ENCODE results near the gene PCDHA13.
"Not testable (repeated sequence)": the region's sequence is repeated elsewhere in the genome, so short reads cannot be mapped to it uniquely, and the experiment has no call there.

Gene PCDHA13, protein sequence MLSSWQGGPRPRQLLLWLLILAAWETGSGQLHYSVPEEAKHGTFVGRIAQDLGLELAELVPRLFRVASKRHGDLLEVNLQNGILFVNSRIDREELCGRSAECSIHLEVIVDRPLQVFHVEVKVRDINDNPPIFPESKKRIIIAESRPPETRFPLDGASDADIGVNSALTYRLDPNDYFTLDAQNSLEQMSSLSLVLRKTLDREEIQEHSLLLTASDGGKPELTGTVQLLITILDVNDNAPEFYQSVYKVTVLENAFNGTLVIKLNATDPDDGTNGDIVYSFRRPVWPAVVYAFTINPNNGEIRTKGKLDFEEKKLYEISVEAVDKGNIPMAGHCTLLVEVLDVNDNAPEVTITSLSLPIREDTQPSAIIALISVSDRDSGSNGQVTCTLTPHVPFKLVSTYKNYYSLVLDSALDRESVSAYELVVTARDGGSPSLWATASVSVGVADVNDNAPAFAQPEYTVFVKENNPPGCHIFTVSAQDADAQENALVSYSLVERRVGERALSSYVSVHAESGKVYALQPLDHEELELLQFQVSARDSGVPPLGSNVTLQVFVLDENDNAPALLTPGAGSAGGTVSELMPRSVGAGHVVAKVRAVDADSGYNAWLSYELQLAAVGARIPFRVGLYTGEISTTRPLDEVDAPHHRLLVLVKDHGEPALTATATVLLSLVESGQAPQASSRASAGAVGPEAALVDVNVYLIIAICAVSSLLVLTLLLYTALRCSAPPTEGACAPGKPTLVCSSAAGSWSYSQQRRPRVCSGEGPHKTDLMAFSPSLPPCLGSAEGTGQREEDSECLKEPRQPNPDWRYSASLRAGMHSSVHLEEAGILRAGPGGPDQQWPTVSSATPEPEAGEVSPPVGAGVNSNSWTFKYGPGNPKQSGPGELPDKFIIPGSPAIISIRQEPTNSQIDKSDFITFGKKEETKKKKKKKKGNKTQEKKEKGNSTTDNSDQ

DNA sequence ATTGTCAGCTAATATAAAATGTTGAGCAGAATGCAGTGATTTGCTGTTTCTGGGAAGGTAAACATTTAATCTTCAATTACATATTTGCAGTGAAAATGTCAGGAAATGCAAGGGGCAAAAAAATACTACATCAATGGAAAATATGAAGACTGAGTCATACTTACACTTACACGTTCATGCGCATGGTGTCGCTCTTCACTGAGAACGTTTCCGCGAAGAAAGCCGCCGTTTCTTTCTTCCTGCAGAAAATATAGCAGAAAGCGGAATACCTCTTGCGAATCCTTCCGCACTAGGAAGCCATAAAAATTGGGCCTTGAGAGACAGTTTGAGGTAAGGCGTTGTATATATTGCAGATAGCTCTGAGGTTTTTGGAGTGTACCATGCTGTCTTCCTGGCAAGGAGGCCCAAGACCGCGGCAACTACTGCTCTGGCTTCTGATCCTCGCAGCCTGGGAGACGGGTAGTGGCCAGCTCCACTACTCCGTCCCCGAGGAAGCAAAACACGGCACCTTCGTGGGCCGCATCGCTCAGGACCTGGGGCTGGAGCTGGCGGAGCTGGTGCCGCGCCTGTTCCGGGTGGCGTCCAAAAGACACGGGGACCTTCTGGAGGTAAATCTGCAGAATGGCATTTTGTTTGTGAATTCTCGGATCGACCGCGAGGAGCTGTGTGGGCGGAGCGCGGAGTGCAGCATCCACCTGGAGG, at the start of gene PCDHA13:
Gene PCDHA13, plus strand, starts transcription at position 236 of the 702 bp plus-strand sequence. Its CDS starts 145 bp downstream, at position 381.
- DNase-seq: no peak

DNA sequence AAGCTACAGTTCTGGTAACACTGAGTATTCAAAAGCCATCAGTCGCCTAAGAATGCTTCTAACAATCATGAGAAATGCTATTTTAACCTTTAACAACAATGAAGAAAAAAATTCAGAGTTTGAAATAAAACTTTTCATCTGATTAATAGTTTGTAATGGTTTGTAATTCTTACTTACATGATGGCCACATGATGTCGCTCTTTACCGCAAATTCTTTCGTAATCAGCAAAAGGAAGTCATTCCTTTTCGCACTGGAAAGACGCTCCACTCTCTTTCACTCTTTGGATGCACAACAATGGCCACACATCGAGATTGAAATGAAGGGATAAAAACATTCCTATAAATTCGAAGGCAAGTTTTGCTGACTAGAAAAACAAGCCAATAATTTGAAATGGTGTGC, 47.9 kb upstream of the PCDHA13 start, which contains the start of gene PCDHA7:
Gene PCDHA7, plus strand, starts transcription at position 277 of the 400 bp plus-strand sequence. Its CDS starts 115 bp downstream, at position 392.
- no peak for DNase-seq

DNA sequence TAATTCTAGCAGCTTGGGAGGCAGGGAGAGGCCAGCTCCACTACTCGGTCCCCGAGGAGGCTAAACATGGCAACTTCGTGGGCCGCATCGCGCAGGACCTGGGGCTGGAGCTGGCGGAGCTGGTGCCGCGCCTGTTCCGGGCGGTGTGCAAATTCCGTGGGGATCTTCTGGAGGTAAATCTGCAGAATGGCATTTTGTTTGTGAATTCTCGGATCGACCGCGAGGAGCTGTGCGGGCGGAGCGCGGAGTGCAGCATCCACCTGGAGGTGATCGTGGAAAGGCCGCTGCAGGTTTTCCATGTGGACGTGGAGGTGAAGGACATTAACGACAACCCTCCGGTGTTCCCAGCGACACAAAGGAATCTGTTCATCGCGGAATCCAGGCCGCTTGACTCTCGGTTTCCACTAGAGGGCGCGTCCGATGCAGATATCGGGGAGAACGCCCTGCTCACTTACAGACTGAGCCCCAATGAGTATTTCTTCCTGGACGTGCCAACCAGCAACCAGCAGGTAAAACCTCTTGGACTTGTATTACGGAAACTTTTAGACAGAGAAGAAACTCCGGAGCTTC, 47.4 kb upstream of the PCDHA13 start:
- DNase-seq: not testable (repeated sequence)

DNA sequence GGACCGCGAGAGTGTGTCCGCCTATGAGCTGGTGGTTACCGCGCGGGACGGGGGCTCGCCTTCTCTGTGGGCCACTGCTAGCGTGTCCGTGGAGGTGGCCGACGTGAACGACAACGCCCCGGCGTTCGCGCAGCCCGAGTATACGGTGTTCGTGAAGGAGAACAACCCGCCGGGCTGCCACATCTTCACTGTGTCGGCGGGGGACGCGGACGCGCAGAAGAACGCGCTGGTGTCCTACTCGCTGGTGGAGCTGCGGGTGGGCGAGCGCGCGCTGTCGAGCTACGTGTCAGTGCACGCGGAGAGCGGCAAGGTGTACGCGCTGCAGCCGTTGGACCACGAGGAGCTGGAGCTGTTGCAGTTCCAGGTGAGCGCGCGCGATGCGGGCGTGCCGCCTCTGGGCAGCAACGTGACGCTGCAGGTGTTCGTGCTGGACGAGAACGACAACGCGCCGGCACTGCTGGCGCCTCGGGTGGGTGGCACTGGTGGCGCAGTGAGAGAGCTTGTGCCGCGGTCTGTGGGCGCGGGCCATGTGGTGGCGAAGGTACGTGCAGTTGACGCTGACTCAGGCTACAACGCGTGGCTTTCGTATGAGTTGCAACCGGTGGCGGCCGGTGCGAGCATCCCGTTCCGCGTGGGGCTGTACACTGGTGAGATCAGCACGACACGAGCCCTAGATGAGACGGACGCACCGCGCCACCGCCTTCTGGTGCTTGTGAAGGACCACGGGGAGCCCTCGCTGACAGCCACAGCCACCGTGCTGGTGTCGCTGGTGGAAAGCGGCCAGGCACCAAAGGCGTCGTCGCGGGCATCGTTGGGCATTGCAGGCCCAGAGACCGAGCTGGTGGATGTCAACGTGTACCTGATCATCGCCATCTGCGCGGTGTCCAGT, 46.1 kb upstream of the PCDHA13 start:
- DNase-seq: no peak

DNA sequence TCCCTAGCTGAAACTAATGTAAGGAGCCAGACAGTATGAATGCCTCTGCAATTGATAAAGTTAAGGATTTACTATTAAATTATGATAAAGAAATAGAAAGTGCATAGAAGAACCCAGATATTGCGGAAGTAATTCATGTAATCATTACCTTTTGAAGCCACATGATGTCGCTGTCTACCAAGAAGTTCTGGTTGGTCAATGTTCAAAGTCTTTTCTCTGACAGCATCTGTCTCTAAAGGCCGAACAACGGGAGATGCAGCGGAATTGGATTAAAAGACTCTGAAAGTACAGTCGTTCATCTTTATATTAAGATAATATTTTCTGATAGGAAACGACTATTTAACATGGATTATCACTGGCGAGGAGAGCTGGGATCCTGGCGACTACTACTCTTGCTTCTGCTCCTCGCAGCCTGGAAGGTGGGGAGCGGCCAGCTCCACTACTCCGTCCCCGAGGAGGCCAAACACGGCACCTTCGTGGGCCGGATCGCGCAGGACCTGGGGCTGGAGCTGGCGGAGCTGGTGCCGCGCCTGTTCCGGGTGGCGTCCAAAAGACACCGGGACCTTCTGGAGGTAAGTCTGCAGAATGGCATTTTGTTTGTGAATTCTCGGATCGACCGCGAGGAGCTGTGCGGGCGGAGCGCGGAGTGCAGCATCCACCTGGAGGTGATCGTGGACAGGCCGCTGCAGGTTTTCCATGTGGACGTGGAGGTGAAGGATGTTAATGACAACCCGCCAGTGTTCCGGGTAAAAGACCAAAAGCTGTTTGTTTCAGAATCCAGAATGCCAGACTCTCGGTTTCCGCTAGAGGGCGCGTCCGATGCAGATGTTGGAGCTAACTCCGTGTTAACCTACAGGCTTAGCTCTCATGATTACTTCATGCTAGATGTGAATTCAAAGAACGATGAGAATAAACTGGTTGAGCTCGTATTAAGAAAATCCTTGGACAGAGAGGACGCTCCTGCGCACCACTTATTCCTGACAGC, 40.7 kb upstream of the PCDHA13 start, which contains the start of gene PCDHA8:
Gene PCDHA8, plus strand, starts transcription at position 210 of the 985 bp plus-strand sequence. Its CDS starts 135 bp downstream, at position 345.
- DNase-seq: no peak

DNA sequence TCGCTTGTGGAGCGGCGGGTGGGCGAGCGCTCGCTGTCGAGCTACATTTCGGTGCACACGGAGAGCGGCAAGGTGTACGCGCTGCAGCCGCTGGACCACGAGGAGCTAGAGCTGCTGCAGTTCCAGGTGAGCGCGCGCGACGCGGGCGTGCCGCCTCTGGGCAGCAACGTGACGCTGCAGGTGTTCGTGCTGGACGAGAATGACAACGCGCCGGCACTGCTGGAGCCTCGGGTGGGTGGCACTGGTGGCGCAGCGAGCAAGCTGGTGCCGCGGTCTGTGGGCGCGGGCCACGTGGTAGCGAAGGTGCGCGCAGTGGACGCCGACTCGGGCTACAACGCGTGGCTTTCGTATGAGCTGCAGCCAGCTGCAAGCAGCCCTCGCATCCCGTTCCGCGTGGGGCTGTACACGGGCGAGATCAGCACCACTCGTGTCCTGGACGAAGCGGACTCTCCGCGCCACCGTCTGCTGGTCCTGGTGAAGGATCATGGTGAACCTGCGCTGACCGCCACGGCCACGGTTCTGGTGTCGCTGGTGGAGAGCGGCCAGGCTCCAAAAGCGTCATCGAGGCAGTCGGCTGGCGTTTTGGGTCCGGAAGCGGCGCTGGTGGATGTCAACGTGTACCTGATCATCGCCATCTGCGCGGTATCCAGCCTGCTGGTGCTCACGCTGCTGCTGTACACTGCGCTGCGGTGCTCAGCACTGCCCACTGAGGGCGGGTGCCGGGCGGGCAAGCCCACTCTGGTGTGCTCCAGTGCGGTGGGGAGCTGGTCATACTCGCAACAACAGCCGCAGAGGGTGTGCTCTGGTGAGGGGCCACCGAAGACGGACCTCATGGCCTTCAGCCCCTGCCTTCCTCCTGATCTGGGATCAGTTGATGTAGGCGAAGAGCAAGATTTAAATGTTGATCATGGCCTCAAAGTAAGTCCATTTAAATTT, 38.9 kb upstream of the PCDHA13 start:
- no peak for DNase-seq

DNA sequence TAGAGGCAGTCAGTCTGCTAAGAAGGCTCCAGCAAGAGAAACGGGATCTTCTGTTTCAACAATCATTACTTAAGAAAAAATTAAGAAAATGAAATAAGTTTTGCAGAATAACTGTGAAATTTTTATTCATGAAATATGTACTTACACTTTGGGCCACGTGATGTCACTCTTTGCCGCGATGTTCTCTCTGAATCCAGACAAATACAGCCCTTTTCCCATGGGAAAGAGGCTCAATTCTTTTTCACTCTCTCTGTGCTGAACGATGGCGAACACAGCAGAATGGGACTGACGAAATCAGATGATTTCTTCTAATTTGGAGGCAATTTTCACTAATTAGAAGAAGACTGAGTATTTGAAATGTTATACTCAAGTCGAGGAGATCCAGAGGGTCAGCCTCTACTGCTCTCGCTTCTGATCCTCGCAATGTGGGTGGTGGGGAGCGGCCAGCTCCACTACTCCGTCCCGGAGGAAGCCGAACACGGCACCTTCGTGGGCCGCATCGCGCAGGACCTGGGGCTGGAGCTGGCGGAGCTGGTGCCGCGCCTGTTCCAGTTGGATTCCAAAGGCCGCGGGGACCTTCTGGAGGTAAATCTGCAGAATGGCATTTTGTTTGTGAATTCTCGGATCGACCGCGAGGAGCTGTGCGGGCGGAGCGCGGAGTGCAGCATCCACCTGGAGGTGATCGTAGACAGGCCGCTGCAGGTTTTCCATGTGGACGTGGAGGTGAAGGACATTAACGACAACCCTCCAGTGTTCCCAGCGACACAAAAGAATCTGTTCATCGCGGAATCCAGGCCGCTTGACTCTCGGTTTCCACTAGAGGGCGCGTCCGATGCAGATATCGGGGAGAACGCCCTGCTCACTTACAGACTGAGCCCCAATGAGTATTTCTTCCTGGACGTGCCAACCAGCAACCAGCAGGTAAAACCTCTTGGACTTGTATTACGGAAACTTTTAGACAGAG, 33.5 kb upstream of the PCDHA13 start, which contains the start of gene PCDHA9:
Gene PCDHA9, plus strand, starts transcription at position 244 of the 964 bp plus-strand sequence. Its CDS starts 114 bp downstream, at position 358.
- DNase-seq: not testable (repeated sequence)

DNA sequence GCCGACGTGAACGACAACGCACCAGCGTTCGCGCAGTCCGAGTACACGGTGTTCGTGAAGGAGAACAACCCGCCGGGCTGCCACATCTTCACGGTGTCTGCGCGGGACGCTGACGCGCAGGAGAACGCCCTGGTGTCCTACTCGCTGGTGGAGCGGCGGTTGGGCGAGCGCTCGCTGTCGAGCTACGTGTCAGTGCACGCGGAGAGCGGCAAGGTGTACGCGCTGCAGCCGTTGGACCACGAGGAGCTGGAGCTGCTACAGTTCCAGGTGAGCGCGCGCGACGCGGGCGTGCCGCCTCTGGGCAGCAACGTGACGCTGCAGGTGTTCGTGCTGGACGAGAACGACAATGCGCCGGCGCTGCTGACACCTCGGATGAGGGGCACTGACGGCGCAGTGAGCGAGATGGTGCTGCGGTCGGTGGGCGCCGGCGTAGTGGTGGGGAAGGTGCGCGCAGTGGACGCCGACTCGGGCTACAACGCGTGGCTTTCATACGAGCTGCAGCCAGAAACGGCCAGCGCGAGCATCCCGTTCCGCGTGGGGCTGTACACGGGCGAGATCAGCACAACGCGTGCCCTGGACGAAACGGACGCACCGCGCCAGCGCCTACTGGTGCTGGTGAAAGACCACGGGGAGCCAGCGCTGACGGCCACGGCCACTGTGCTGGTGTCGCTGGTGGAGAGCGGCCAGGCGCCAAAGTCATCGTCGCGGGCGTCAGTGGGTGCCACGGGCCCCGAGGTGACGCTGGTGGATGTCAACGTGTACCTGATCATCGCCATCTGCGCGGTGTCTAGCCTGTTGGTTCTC, 31.9 kb upstream of the PCDHA13 start:
- DNase-seq: not testable (repeated sequence)

DNA sequence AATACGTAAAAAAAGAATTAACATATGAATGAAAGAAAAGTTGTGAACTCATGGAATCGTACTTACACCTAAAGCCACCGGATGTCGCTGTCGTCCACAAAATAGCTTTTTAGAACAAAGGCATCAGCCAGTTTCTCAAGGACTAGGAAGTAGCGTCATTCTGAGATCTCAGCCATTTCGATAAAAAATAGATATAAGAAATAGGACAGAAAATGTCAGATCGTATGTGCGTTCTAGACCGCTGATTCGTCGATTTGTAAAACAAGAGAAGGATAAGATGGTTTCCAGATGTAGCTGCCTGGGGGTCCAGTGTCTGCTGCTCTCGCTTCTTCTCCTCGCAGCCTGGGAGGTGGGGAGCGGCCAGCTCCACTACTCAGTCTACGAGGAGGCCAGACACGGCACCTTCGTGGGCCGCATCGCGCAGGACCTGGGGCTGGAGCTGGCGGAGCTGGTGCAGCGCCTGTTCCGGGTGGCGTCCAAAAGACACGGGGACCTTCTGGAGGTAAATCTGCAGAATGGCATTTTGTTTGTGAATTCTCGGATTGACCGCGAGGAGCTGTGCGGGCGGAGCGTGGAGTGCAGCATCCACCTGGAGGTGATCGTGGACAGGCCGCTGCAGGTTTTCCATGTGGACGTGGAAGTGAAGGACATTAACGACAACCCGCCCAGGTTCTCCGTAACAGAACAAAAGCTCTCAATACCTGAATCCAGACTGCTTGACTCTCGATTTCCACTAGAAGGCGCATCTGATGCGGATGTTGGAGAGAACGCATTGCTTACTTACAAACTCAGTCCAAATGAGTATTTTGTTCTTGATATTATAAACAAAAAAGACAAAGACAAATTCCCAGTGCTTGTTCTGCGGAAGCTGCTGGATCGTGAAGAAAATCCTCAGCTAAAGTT, 25.9 kb upstream of the PCDHA13 start, which contains the start of gene PCDHA10:
Gene PCDHA10, plus strand, starts transcription at position 126 of the 903 bp plus-strand sequence. Its CDS starts 152 bp downstream, at position 278.
- DNase-seq: no peak

DNA sequence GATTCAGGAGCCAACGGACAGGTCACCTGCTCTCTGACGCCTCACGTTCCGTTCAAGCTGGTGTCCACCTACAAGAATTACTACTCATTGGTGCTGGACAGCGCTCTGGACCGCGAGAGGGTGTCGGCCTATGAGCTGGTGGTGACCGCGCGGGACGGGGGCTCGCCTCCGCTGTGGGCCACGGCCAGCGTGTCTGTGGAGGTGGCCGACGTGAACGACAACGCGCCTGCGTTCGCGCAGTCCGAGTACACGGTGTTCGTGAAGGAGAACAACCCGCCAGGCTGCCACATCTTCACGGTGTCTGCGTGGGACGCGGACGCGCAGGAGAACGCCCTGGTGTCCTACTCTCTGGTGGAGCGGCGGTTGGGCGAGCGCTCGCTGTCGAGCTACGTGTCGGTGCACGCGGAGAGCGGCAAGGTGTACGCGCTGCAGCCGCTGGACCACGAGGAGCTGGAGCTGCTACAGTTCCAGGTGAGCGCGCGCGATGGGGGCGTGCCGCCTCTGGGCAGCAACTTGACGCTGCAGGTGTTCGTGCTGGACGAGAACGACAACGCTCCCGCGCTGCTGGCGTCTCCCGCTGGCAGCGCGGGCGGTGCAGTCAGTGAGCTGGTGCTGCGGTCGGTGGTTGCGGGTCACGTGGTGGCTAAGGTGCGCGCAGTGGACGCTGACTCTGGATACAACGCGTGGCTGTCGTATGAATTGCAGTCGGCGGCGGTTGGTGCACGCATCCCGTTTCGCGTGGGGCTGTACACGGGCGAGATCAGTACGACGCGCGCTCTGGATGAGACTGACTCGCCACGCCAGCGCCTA, 24.5 kb upstream of the PCDHA13 start:
- no peak for DNase-seq

DNA sequence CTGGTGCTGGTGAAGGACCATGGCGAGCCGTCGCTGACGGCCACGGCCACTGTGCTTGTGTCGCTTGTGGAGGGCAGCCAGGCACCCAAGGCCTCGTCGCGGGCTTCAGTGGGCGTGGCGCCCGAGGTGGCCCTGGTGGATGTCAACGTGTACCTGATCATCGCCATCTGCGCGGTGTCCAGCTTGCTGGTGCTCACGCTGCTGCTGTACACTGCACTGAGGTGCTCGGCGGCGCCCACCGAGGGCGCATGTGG, 24.0 kb upstream of the PCDHA13 start:
- no peak for DNase-seq

DNA sequence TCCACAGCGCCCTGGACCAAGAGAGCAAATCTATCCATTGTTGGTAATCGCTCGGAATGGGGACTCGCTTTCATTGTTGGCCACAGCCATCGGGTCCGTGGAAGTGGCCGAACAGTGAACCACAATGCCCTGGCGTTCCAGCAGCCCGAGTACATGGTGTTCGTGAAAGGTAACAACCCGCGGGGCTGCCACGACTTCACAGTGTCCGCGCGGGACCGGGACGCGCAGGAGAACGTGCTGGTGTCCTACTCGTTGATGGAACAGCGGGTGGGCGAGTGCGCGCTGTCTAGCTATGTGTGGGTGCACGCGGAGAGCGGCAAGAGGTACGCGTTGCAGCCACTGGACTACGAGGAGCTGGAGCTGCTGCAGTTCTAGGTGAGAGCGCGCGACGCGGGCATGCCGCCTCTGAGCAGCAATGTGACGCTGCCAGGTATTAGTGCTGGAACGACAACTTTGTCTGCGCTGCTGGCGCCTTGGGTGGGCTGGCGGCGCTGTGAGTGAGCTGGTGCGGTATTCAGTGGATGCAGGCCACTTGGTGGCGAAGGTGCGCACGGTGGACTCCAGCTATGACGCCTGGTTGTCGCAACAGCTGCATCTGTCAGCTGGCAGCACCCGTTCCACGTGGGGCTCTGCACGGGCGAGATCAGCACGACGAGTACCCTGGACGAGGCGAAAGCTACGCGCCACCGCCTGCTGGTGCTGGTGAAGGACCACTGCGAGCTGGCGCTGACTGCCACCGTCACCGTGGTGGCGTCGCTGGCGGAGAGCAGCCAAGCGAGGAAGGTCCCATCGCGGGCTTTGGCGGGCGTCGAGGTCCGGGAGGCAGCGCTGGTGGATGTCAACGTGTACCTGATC, 19.3 kb upstream of the PCDHA13 start:
- DNase-seq: no peak

DNA sequence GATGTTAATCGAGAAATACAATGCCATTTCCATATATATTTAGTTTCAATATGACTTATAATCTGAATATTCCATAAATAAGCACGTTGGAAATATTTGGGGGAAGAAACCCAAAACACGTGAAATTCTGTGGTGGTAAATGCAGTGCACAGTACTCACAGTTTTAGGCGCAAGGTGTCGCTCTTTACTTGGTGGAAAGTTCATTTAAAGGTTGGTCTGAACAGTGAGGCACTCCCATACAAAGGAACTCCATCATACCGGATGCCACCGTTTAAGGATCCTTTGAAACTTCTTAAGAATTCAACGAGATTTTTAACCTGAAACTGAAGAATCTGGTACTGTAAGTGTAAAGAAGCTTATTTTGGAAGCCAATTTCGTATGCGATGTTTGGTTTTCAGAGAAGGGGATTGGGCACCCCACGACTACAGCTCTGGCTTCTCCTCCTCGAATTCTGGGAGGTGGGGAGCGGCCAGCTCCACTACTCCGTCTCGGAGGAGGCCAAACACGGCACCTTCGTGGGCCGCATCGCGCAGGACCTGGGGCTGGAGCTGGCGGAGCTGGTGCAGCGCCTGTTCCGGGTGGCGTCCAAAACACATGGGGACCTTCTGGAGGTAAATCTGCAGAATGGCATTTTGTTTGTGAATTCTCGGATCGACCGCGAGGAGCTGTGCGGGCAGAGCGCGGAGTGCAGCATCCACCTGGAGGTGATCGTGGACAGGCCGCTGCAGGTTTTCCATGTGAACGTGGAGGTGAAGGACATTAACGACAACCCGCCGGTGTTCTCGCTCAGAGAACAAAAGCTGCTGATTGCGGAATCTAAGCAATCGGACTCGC, 13.0 kb upstream of the PCDHA13 start, which contains the start of gene PCDHA11:
Gene PCDHA11, plus strand, starts transcription at position 237 of the 834 bp plus-strand sequence. Its CDS starts 147 bp downstream, at position 384.
- DNase-seq: no peak

Measured in activated CD4-positive, alpha-beta T cell treated with anti-CD3 and anti-CD28 coated beads for 4 hours (primary cell).